GM12878 (cell line): ENCODE results near the gene ETV7. TPM values are rescaled to one million over a fixed set of nuclear protein-coding genes. Genes with fewer than 3 reads are reported as not detected.
A peak's percentile ranks its signal among the peaks of the same experiment; 100 is the strongest.

Experiments used
- BACH1 ChIP-seq: fragments of 450-650 bp; IDR thresholded peaks from 2 replicates; pipeline ENCODE4 v1.6.1; 2017; ENCODE audit warnings: mild to moderate bottlenecking, borderline replicate concordance
- CBFB ChIP-seq: IDR thresholded peaks from 2 replicates; pipeline ENCODE4 v1.6.1; 2016; ENCODE audit warnings: antibody characterized with exemption, low read depth
- CHD2 ChIP-seq: IDR thresholded peaks from 2 replicates; pipeline ENCODE4 v1.6.1; 2011; ENCODE audit warnings: low read depth, low read length, improper control_type of control experiment, borderline replicate concordance
- CREB1 ChIP-seq: IDR thresholded peaks from 2 replicates; pipeline ENCODE4 v1.6.1; 2012; ENCODE audit warnings: low read depth, mild to moderate bottlenecking, inconsistent platforms
- CTCF ChIP-seq, 3 experiments: IDR thresholded peaks in 2 of 3; conservative IDR thresholded peaks in 1 of 3; 2 replicates each; pipeline ENCODE4 v1.5.1; 2011; ENCODE audit warnings: low read depth in 3 of 3, low read length in 3 of 3, mild to moderate bottlenecking in 3 of 3, control low read depth in 2 of 3, moderate library complexity in 2 of 3, inconsistent platforms in 1 of 3, mixed read lengths in 1 of 3; ENCODE audit not compliant: control insufficient read depth in 2 of 3, insufficient read depth in 1 of 3; ENCODE audit errors: extremely low read depth in 1 of 3
- DPF2 ChIP-seq: fragments of 450-650 bp; IDR thresholded peaks from 2 replicates; pipeline ENCODE4 v1.6.1; 2017; ENCODE audit warnings: mild to moderate bottlenecking
- E2F4 ChIP-seq: IDR thresholded peaks from 2 replicates; pipeline ENCODE4 v1.6.1; 2012; ENCODE audit warnings: low read depth, low read length, improper control_type of control experiment
- EZH2 ChIP-seq: IDR thresholded peaks from 2 replicates; pipeline ENCODE4 v1.6.1; 2012; ENCODE audit warnings: low read depth, mild to moderate bottlenecking, control low read depth, inconsistent platforms, low read length, borderline replicate concordance; ENCODE audit not compliant: control insufficient read depth
- FOXK2 ChIP-seq: fragments of 450-650 bp; IDR thresholded peaks from 2 replicates; pipeline ENCODE4 v1.6.1; 2017; ENCODE audit warnings: mild to moderate bottlenecking, moderate library complexity
- IRF4 ChIP-seq: IDR thresholded peaks from 2 replicates; pipeline ENCODE4 v1.6.1; 2011; ENCODE audit warnings: low read depth, low read length
- KAT2A ChIP-seq: conservative IDR thresholded peaks from 2 replicates; pipeline ENCODE4 v1.6.1; 2011; ENCODE audit warnings: low read depth, low read length; ENCODE audit not compliant: control insufficient read depth
- MXI1 ChIP-seq: fragments of 150-350 bp; IDR thresholded peaks from 2 replicates; pipeline ENCODE4 v1.6.1; 2011; ENCODE audit warnings: low read depth, mild to moderate bottlenecking, inconsistent platforms, low read length, improper control_type of control experiment
- MYB ChIP-seq: fragments of 150-350 bp; IDR thresholded peaks from 2 replicates; pipeline ENCODE4 v1.6.1; 2014; ENCODE audit warnings: mild to moderate bottlenecking, low read depth, low read length, borderline replicate concordance
- NFYB ChIP-seq: IDR thresholded peaks from 2 replicates; pipeline ENCODE4 v1.6.1; 2011; ENCODE audit warnings: low read depth, mild to moderate bottlenecking, low read length, improper control_type of control experiment, moderate library complexity; ENCODE audit not compliant: insufficient read depth
- NKRF ChIP-seq: fragments of 450-650 bp; conservative IDR thresholded peaks from 2 replicates; pipeline ENCODE4 v1.6.1; 2017; ENCODE audit warnings: mild to moderate bottlenecking, moderate library complexity
- PKNOX1 ChIP-seq: fragments of 450-650 bp; IDR thresholded peaks from 2 replicates; pipeline ENCODE4 v1.6.1; 2016; ENCODE audit warnings: mild to moderate bottlenecking
- RB1 ChIP-seq: fragments of 450-650 bp; formaldehyde crosslinking; IDR thresholded peaks from 2 replicates; pipeline ENCODE4 v1.6.1; 2017; ENCODE audit warnings: mild to moderate bottlenecking, borderline replicate concordance
- RELB ChIP-seq: fragments of 450-650 bp; IDR thresholded peaks from 2 replicates; pipeline ENCODE4 v1.6.1; 2017; ENCODE audit warnings: low read depth, mild to moderate bottlenecking, moderate library complexity
- RFX5 ChIP-seq: IDR thresholded peaks from 2 replicates; pipeline ENCODE4 v1.6.1; 2011; ENCODE audit warnings: low read depth, low read length, improper control_type of control experiment
- RUNX3 ChIP-seq: IDR thresholded peaks from 2 replicates; pipeline ENCODE4 v1.6.1; 2012; ENCODE audit warnings: low read length, inconsistent platforms
- SMARCA5 ChIP-seq: fragments of 450-650 bp; IDR thresholded peaks from 2 replicates; pipeline ENCODE4 v1.6.1; 2017; ENCODE audit warnings: mild to moderate bottlenecking
- SMC3 ChIP-seq: IDR thresholded peaks from 2 replicates; pipeline ENCODE4 v1.6.1; 2011; ENCODE audit warnings: low read length, improper control_type of control experiment, borderline replicate concordance
- SP1 ChIP-seq: IDR thresholded peaks from one replicate; pipeline ENCODE4 v1.6.1; 2011; ENCODE audit warnings: low read depth, low read length
- polyA plus RNA-seq, 11 experiments: library from polyadenylated mRNA; depleted of rRNA in 4 of 11; unstranded in 6 of 11; stranded (reverse) in 5 of 11; fragments of >200 nt; fragmentation: Nextera tagmentation in 4 of 11; fragmentation: Illumina TruSeq in 1 of 11; extraction: Ambion mirVana in 4 of 11; extraction: Trizol in 1 of 11; gene quantifications; 1 replicate in 1 of 11; 2 replicates in 10 of 11; pipeline versions ENCODE4 v1.2.1 to v1.2.3, GENCODE V29; 2011 to 2016; ENCODE audit warnings: inconsistent platforms in 2 of 11, missing spikeins in 2 of 11, low read depth in 1 of 11
- total RNA-seq, 4 experiments: library from RNA; depleted of rRNA in 3 of 4; stranded (reverse); fragments of >200 nt in 3 of 4; fragmentation: Illumina TruSeq in 1 of 4; extraction: Trizol in 1 of 4; gene quantifications; 2 replicates each; pipeline versions ENCODE4 v1.2.1 to v1.2.3, GENCODE V29; 2013 to 2021

Gene ETV7
- total and polyA plus RNA-seq, 10 of the 15 experiments (the other 5 are each of a cell fraction or from before 2014, with no cell fraction given) = 0.04 to 1.8 (median 1.3) TPM

- TF ChIP-seq RB1 = peak; percentile 99
- peak; percentile 12; the same call in 1 of the 2 replicates for TF ChIP-seq PKNOX1
- no peak; the same call in 1 of the 2 replicates for TF ChIP-seq CBFB
- peak; percentile 72 for TF ChIP-seq RUNX3
- peak; percentile 59; the same call in 1 of the 2 replicates for TF ChIP-seq RELB
- peak; percentile 83 for TF ChIP-seq SMC3
- TF ChIP-seq E2F4 = peak; percentile 80
- TF ChIP-seq KAT2A = no peak
- TF ChIP-seq CTCF (IDR thresholded peaks at IDR 0.05 in 2 of 3, conservative IDR thresholded peaks at IDR 0.05 in 1 of 3; ENCODE audit: control insufficient read depth in 2 of 3, extremely low read depth in 1 of 3, insufficient read depth in 1 of 3, low read depth in 3 of 3, low read length in 3 of 3) = peak; percentile 74 to 84 (median 74)
- TF ChIP-seq NKRF = peak; percentile 32; the same call in 1 of the 2 replicates
- peak; percentile 75 for TF ChIP-seq SMARCA5
- TF ChIP-seq SP1 = no peak
- no peak for TF ChIP-seq IRF4
- no peak for TF ChIP-seq EZH2
- TF ChIP-seq NFYB = peak; percentile 76
- peak; percentile 64 for TF ChIP-seq CREB1
- no peak for TF ChIP-seq MYB
- peak; percentile 32; the same call in 1 of the 2 replicates for TF ChIP-seq MXI1
- TF ChIP-seq DPF2 = no peak
- TF ChIP-seq RFX5 = 0 out of 2 replicates have a peak, but pooled peaks have one; percentile 9
- TF ChIP-seq FOXK2 = no peak
- TF ChIP-seq BACH1 = no peak; the same call in none of the 2 replicates
- 0 out of 2 replicates have a peak, but pooled peaks have one; percentile 19 for TF ChIP-seq CHD2
These were observed 35.8 kb upstream of the ETV7 start (continued) for GRCh38 chr6:36423101-36423824.
